Testis (tissue), 2 donors: ENCODE data around the gene WBP4.

ENCODE experiments used
- POLR2A ChIP-seq: fragments of 450-650 bp; IDR thresholded peaks from one replicate; pipeline ENCODE4 v1.6.1; 2017; ENCODE audit warnings: antibody characterized with exemption, mild to moderate bottlenecking, moderate library complexity
- TF ChIP-seq, protein P1 (sequence below), 3 experiments: fragments of 450-650 bp in 2 of 3; fragments of 200-600 bp in 1 of 3; sonication (generic) in 1 of 3; IDR thresholded peaks; one replicate each; pipeline ENCODE4 v1.5.1; 2016 to 2019; ENCODE audit warnings: antibody characterized with exemption in 3 of 3, mild to moderate bottlenecking in 2 of 3, moderate library complexity in 1 of 3

GRCh38 chr13:41015920-41016319 lies 45.4 kb upstream of the WBP4 start:
- TF ChIP-seq, protein P1, sequence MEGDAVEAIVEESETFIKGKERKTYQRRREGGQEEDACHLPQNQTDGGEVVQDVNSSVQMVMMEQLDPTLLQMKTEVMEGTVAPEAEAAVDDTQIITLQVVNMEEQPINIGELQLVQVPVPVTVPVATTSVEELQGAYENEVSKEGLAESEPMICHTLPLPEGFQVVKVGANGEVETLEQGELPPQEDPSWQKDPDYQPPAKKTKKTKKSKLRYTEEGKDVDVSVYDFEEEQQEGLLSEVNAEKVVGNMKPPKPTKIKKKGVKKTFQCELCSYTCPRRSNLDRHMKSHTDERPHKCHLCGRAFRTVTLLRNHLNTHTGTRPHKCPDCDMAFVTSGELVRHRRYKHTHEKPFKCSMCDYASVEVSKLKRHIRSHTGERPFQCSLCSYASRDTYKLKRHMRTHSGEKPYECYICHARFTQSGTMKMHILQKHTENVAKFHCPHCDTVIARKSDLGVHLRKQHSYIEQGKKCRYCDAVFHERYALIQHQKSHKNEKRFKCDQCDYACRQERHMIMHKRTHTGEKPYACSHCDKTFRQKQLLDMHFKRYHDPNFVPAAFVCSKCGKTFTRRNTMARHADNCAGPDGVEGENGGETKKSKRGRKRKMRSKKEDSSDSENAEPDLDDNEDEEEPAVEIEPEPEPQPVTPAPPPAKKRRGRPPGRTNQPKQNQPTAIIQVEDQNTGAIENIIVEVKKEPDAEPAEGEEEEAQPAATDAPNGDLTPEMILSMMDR (IDR thresholded peaks at IDR 0.05) = no peak
- TF ChIP-seq POLR2A = no peak
